Lower leg skin (tissue), 4 donors: Measurements from ENCODE around the gene ATP2B2. TPM values are rescaled to one million over a fixed set of nuclear protein-coding genes. Genes with fewer than 3 reads are reported as not detected.
A peak's percentile ranks its signal among the peaks of the same experiment; 100 is the strongest.

Source experiments
- DNase-seq, 2 donors: peaks; one replicate each; pipeline ENCODE4 v3.0.0-alpha.2; 2019; ENCODE audit warnings: low spot score in 2 of 2
- H3K4me3 ChIP-seq: fragments of 200-600 bp; sonication (generic); 2 replicates; pipeline ENCODE4 v1.5.1; 2017; ENCODE audit warnings: mild to moderate bottlenecking, low read depth; ENCODE audit not compliant: poor library complexity, severe bottlenecking
- CTCF ChIP-seq, 3 donors: fragments of 450-650 bp; IDR thresholded peaks; one replicate each; pipeline ENCODE4 v1.5.1; 2016; ENCODE audit warnings: antibody characterized with exemption in 3 of 3, mild to moderate bottlenecking in 3 of 3, moderate library complexity in 2 of 3
- POLR2A ChIP-seq, 2 donors: fragments of 450-650 bp; IDR thresholded peaks; one replicate each; pipeline ENCODE4 v1.6.1; 2016 to 2017; ENCODE audit warnings: antibody characterized with exemption in 2 of 2, mild to moderate bottlenecking in 1 of 2, moderate library complexity in 1 of 2
- WGBS, 2 donors: methylation state at CpG; one replicate each; pipeline ENCODE4 v1.1.5; 2018; 5-methylcytosine and 5-hydroxymethylcytosine counted together
- intact Hi-C: fragments of 100-400 bp; cut with DNase I; formaldehyde crosslinking; loops from one replicate; pipeline ENCODE4 v1.15.0; 2023; ENCODE audit warnings: low total_unique reads
- total RNA-seq, 4 donors: library from RNA; depleted of rRNA; stranded (reverse); fragments of >200 nt; gene quantifications; one replicate each; pipeline ENCODE4 v1.1.0, GENCODE V29; 2016

The ATP2B2 gene
- total RNA-seq, 4 donors from 2014 or later, result 0.12 to 0.45 (median 0.19) TPM; not detected in 1

- TF ChIP-seq POLR2A (IDR thresholded peaks at IDR 0.05) (no peak), CTCF (IDR thresholded peaks at IDR 0.05) (no peak)
- WGBS, 2 donors, result 87 to 96% methylated on average over 8 of the region's 8 CpGs
- intact Hi-C loops, result no loop called here
- peak in 1 of 2 donors; percentile 37 for DNase-seq
- H3K4me3 ChIP-seq, result no peak overlapping the region
Observed at GRCh38 chr3:10514407-10515069, 9.2 kb upstream of the ATP2B2 start.

- DNase-seq, result no peak
- TF ChIP-seq POLR2A (IDR thresholded peaks at IDR 0.05) (no peak), CTCF (IDR thresholded peaks at IDR 0.05) (no peak)
- intact Hi-C loops, result no loop called here
- H3K4me3 ChIP-seq, result no peak overlapping the region
- 88 to 92% methylated on average over 7 to 8 of the region's 8 CpGs for WGBS, 2 donors
Observed at GRCh38 chr3:10513306-10513705, 7.9 kb upstream of the ATP2B2 start.

GRCh38 chr3:10512687-10513086 is 7.3 kb upstream of the ATP2B2 start:
- intact Hi-C loops, result no loop called here
- no peak overlapping the region for H3K4me3 ChIP-seq
- no peak for TF ChIP-seq CTCF (IDR thresholded peaks at IDR 0.05)
- TF ChIP-seq POLR2A (IDR thresholded peaks at IDR 0.05), result no peak
- DNase-seq, result no peak
- 85 to 92% methylated on average over 6 of the region's 6 CpGs for WGBS, 2 donors

- H3K4me3 ChIP-seq, result no peak overlapping the region
- TF ChIP-seq POLR2A (IDR thresholded peaks at IDR 0.05), result no peak
- TF ChIP-seq CTCF (IDR thresholded peaks at IDR 0.05), result no peak
- intact Hi-C loops, result no loop called here
- no peak for DNase-seq
- 62 to 64% methylated on average over 7 of the region's 7 CpGs for WGBS, 2 donors
Observed at GRCh38 chr3:10511809-10512494, 6.6 kb upstream of the ATP2B2 start.

GRCh38 chr3:10510743-10511432 is 5.5 kb upstream of the ATP2B2 start:
- DNase-seq, result no peak
- intact Hi-C loops, result no loop called here
- no peak overlapping the region for H3K4me3 ChIP-seq
- WGBS, 2 donors, result 85 to 88% methylated on average over 6 of the region's 6 CpGs
- TF ChIP-seq CTCF (IDR thresholded peaks at IDR 0.05) (no peak), POLR2A (IDR thresholded peaks at IDR 0.05) (no peak)
